H9 (cell line): Measurements from ENCODE around the gene STT3B. TPM values are rescaled to one million over a fixed set of nuclear protein-coding genes. Genes with fewer than 3 reads are reported as not detected.

Experiments used
- DNase-seq: peaks from one replicate; pipeline ENCODE4 v3.0.0-alpha.2; 2017
- H2AFZ ChIP-seq: one replicate; pipeline ENCODE4 v1.6.1; 2013; ENCODE audit warnings: mild to moderate bottlenecking, low read length, control low read depth, moderate library complexity
- H2AK5ac ChIP-seq: 2 replicates; pipeline ENCODE4 v1.6.1; 2013; ENCODE audit warnings: low read length, control low read depth, mixed read lengths; ENCODE audit not compliant: insufficient read length
- H2BK120ac ChIP-seq: one replicate; pipeline ENCODE4 v1.6.1; 2013; ENCODE audit warnings: low read depth, mild to moderate bottlenecking, low read length, control low read depth, inconsistent platforms; ENCODE audit not compliant: poor library complexity, severe bottlenecking
- H2BK12ac ChIP-seq: 2 replicates; pipeline ENCODE4 v1.6.1; 2013; ENCODE audit warnings: low read length, control low read depth, mixed read lengths, low read depth; ENCODE audit not compliant: insufficient read length
- H2BK15ac ChIP-seq: 2 replicates; pipeline ENCODE4 v1.6.1; 2013; ENCODE audit warnings: low read depth, low read length, control low read depth
- H2BK20ac ChIP-seq: one replicate; pipeline ENCODE4 v1.6.1; 2013; ENCODE audit warnings: low read depth, mild to moderate bottlenecking, low read length, control low read depth, inconsistent platforms; ENCODE audit not compliant: poor library complexity, severe bottlenecking
- H2BK5ac ChIP-seq: 2 replicates; pipeline ENCODE4 v1.6.1; 2013; ENCODE audit warnings: low read length, control low read depth, mixed read lengths; ENCODE audit not compliant: insufficient read length
- H3K14ac ChIP-seq: 2 replicates; pipeline ENCODE4 v1.6.1; 2013; ENCODE audit warnings: low read length, control low read depth; ENCODE audit not compliant: insufficient read depth
- H3K18ac ChIP-seq: 2 replicates; pipeline ENCODE4 v1.6.1; 2013; ENCODE audit warnings: low read depth, mild to moderate bottlenecking, mixed read lengths, low read length, control low read depth; ENCODE audit not compliant: insufficient read length
- H3K23ac ChIP-seq: 2 replicates; pipeline ENCODE4 v1.6.1; 2013; ENCODE audit warnings: low read length, control low read depth, mixed read lengths, low read depth; ENCODE audit not compliant: insufficient read length
- H3K23me2 ChIP-seq: 2 replicates; pipeline ENCODE4 v1.6.1; 2013; ENCODE audit warnings: low read depth, mild to moderate bottlenecking, mixed read lengths, low read length, control low read depth; ENCODE audit not compliant: insufficient read length, poor library complexity, severe bottlenecking
- H3K27ac ChIP-seq: 2 replicates; pipeline ENCODE4 v1.5.1; 2013; ENCODE audit warnings: low read length, control low read depth, mixed read lengths, low read depth; ENCODE audit not compliant: insufficient read length
- H3K27me3 ChIP-seq: 2 replicates; pipeline ENCODE4 v1.6.1; 2013; ENCODE audit warnings: low read length, control low read depth, inconsistent platforms; ENCODE audit not compliant: insufficient read depth
- H3K4ac ChIP-seq: 2 replicates; pipeline ENCODE4 v1.6.1; 2013; ENCODE audit warnings: low read depth, mild to moderate bottlenecking, control low read depth, inconsistent platforms, low read length, moderate library complexity
- H3K4me1 ChIP-seq: 2 replicates; pipeline ENCODE4 v1.6.1; 2013; ENCODE audit warnings: low read length, control low read depth, inconsistent platforms; ENCODE audit not compliant: insufficient read depth
- H3K4me2 ChIP-seq: 2 replicates; pipeline ENCODE4 v1.6.1; 2013; ENCODE audit warnings: low read length, control low read depth, mixed read lengths; ENCODE audit not compliant: insufficient read length, insufficient read depth
- H3K56ac ChIP-seq: 2 replicates; pipeline ENCODE4 v1.6.1; 2013; ENCODE audit warnings: low read depth, mild to moderate bottlenecking, mixed read lengths, low read length, control low read depth; ENCODE audit not compliant: insufficient read length
- H3K79me1 ChIP-seq: 2 replicates; pipeline ENCODE4 v1.6.1; 2013; ENCODE audit warnings: low read depth, mild to moderate bottlenecking, moderate library complexity, low read length, control low read depth, inconsistent platforms; ENCODE audit not compliant: insufficient read depth, poor library complexity, severe bottlenecking
- H3K79me2 ChIP-seq: 2 replicates; pipeline ENCODE4 v1.6.1; 2013; ENCODE audit warnings: low read length, control low read depth, inconsistent platforms; ENCODE audit not compliant: insufficient read depth
- H3K9ac ChIP-seq: 2 replicates; pipeline ENCODE4 v1.6.1; 2013; ENCODE audit warnings: low read length, control low read depth, mixed read lengths; ENCODE audit not compliant: insufficient read length; ENCODE audit errors: extremely low read depth
- H3K9me3 ChIP-seq: one replicate; pipeline ENCODE4 v1.6.1; 2013; ENCODE audit warnings: low read depth, low read length, inconsistent platforms; ENCODE audit not compliant: control insufficient read depth
- H3T11ph ChIP-seq: one replicate; pipeline ENCODE4 v1.6.1; 2013; ENCODE audit warnings: mild to moderate bottlenecking, low read length, control low read depth, inconsistent platforms
- H4K20me1 ChIP-seq: one replicate; pipeline ENCODE4 v1.6.1; 2013; ENCODE audit not compliant: control insufficient read depth, insufficient read length, insufficient read depth
- H4K5ac ChIP-seq: 2 replicates; pipeline ENCODE4 v1.6.1; 2013; ENCODE audit warnings: low read depth, mild to moderate bottlenecking, mixed read lengths, low read length, control low read depth; ENCODE audit not compliant: insufficient read length
- H4K8ac ChIP-seq: replicated peaks from 2 replicates; pipeline ENCODE4 v1.6.1; 2013; ENCODE audit warnings: low read length, control low read depth, mixed read lengths, low read depth; ENCODE audit not compliant: insufficient read length
- H4K91ac ChIP-seq: 2 replicates; pipeline ENCODE4 v1.6.1; 2013; ENCODE audit warnings: low read depth, mild to moderate bottlenecking, moderate library complexity, mixed read lengths, low read length, control low read depth; ENCODE audit not compliant: insufficient read length
- H3K27ac Mint-ChIP-seq, 3 experiments: 2 replicates in 2 of 3; 3 replicates in 1 of 3; pipeline ENCODE4 v1.8.0; 2020 to 2021; ENCODE audit warnings: mixed read lengths in 3 of 3, mild to moderate bottlenecking in 1 of 3, moderate library complexity in 1 of 3
- H3K27me3 Mint-ChIP-seq: 2 replicates; pipeline ENCODE4 v1.8.0; 2021; ENCODE audit warnings: low read depth, mild to moderate bottlenecking, moderate library complexity, mixed read lengths
- H3K36me3 Mint-ChIP-seq, 3 experiments: 2 replicates in 2 of 3; 3 replicates in 1 of 3; pipeline ENCODE4 v1.8.0; 2020 to 2021; ENCODE audit warnings: low read depth in 3 of 3, mixed read lengths in 3 of 3; ENCODE audit not compliant: insufficient read depth in 1 of 3
- H3K4me1 Mint-ChIP-seq, 2 experiments: 2 replicates each; pipeline ENCODE4 v1.8.0; 2020; ENCODE audit warnings: mixed read lengths in 2 of 2
- H3K4me3 Mint-ChIP-seq, 2 experiments: 2 replicates in 1 of 2; 3 replicates in 1 of 2; pipeline ENCODE4 v1.8.0; 2020 to 2021; ENCODE audit warnings: mild to moderate bottlenecking in 2 of 2, mixed read lengths in 2 of 2, moderate library complexity in 1 of 2
- H3K9me3 Mint-ChIP-seq, 2 experiments: 2 replicates in 1 of 2; 3 replicates in 1 of 2; pipeline ENCODE4 v1.8.0; 2020; ENCODE audit warnings: mild to moderate bottlenecking in 2 of 2, mixed read lengths in 2 of 2, moderate library complexity in 1 of 2
- CTCF ChIP-seq: fragments of 200-600 bp; sonication (generic); conservative IDR thresholded peaks from 3 replicates; pipeline ENCODE4 v1.8.0; 2021; ENCODE audit warnings: antibody characterized with exemption, mild to moderate bottlenecking
- WGBS: extraction: QIAGEN DNeasy Blood & Tissue Kit; methylation state at CpG from one replicate; pipeline ENCODE4 v1.1.7; 2013; ENCODE audit warnings: missing lambda C conversion rate, low lambda C conversion rate, mixed read lengths; ENCODE audit not compliant: insufficient read length; ENCODE audit errors: extremely low coverage; 5-methylcytosine and 5-hydroxymethylcytosine counted together
- total RNA-seq: library from RNA; stranded (reverse); gene quantifications from 2 replicates; pipeline ENCODE4 v1.2.1, GENCODE V29; 2021

The STT3B gene
- total RNA-seq, 1 experiment from 2014 or later: 79.9 TPM

- Histone ChIP-seq H2BK12ac (no peak overlapping the region), H2BK15ac (no peak overlapping the region), H3T11ph (no peak overlapping the region), H3K27ac (no peak overlapping the region), H2AFZ (no peak overlapping the region), H3K27me3 (no peaks in the 10 kb centered on the region), H4K91ac (no peak overlapping the region), H3K4me2 (no peak overlapping the region), H3K9me3 (no peaks in the 10 kb centered on the region), H3K79me2 (peaks cover 23% of the 10 kb centered on the region; the same call in 1 of the 2 replicates), H4K5ac (no peak overlapping the region), H4K20me1 (no peaks in the 10 kb centered on the region), H2BK20ac (no peak overlapping the region), H2BK120ac (no peak overlapping the region), H3K23me2 (no peaks in the 10 kb centered on the region), H3K56ac (no peak overlapping the region), H3K79me1 (peaks cover 7% of the 10 kb centered on the region), H3K9ac (no peak overlapping the region), H3K14ac (no peak overlapping the region), H3K18ac (no peak overlapping the region), H3K23ac (no peak overlapping the region), H2BK5ac (no peak overlapping the region), H4K8ac (no peak overlapping the region), H3K4me1 (no peaks in the 10 kb centered on the region), H2AK5ac (no peak overlapping the region), H3K4ac (no peak overlapping the region)
- peaks cover 3 to 12% (median 9%) of the 10 kb centered on the region in 3 experiments; a peak in 6 of 7 replicates for H3K36me3 Mint-ChIP-seq
- H3K4me3 Mint-ChIP-seq: no peak overlapping the region
- DNase-seq: no peak
- H3K27me3 Mint-ChIP-seq: no peaks in the 10 kb centered on the region
- H3K27ac Mint-ChIP-seq: no peak overlapping the region
- H3K9me3 Mint-ChIP-seq: peaks cover 0 to 4% of the 10 kb centered on the region in 2 experiments; a peak in 2 of 5 replicates
- no peak for TF ChIP-seq CTCF
- H3K4me1 Mint-ChIP-seq: peaks cover 8% of the 10 kb centered on the region in 2 experiments
- WGBS: no CpG with 5 or more reads among the region's 3 CpGs
Measured at GRCh38 chr3:31553258-31553657, 20.5 kb downstream of the STT3B start.
